MCF 10A (cell line): Measurements from ENCODE around the gene CYB5RL. TPM values are rescaled to one million over a fixed set of nuclear protein-coding genes. Genes with fewer than 3 reads are reported as not detected.

Experiments
- BruUV-seq: library from RNA; stranded (reverse); fragments of 400-500 nt; replicated peaks from 2 replicates; lab custom pipeline; 2021; lab: Mats Ljungman, UMichigan
- CTCF ChIA-PET: fragments of 300-600 bp; sonication (Branson Sonifier 250); formaldehyde crosslinking; extraction: SDS; loops from one replicate; lab custom pipeline; 2021; ENCODE audit warnings: antibody characterized with exemption, inconsistent platforms; lab: Yijun Ruan, JAX
- POLR2A ChIA-PET: fragments of 300-600, 350-650 bp; sonication (Branson Sonifier 250); formaldehyde crosslinking; extraction: SDS; loops from one replicate; lab custom pipeline; 2020; ENCODE audit warnings: antibody characterized with exemption, inconsistent platforms; lab: Yijun Ruan, JAX
- DNase-seq: peaks from one replicate; pipeline ENCODE4 v3.0.0-alpha.2; 2018; ENCODE audit not compliant: unreplicated experiment
- H3K27ac Mint-ChIP-seq: one replicate; pipeline ENCODE4 v1.8.0; 2022; ENCODE audit warnings: mild to moderate bottlenecking, low read depth, mixed read lengths; ENCODE audit not compliant: unreplicated experiment
- H3K27me3 Mint-ChIP-seq: one replicate; pipeline ENCODE4 v1.8.0; 2022; ENCODE audit warnings: mixed read lengths; ENCODE audit not compliant: insufficient read depth, unreplicated experiment
- H3K36me3 Mint-ChIP-seq: one replicate; pipeline ENCODE4 v1.8.0; 2022; ENCODE audit warnings: mild to moderate bottlenecking, moderate library complexity, mixed read lengths; ENCODE audit not compliant: insufficient read depth, unreplicated experiment
- H3K4me1 Mint-ChIP-seq: one replicate; pipeline ENCODE4 v1.8.0; 2022; ENCODE audit warnings: mixed read lengths; ENCODE audit not compliant: insufficient read depth, unreplicated experiment
- H3K4me3 Mint-ChIP-seq: one replicate; pipeline ENCODE4 v1.8.0; 2022; ENCODE audit warnings: mild to moderate bottlenecking, moderate library complexity, mixed read lengths; ENCODE audit not compliant: unreplicated experiment
- H3K9me3 Mint-ChIP-seq: one replicate; pipeline ENCODE4 v1.8.0; 2022; ENCODE audit warnings: mixed read lengths; ENCODE audit not compliant: unreplicated experiment
- CTCF ChIP-seq: fragments of 200-600 bp; IDR thresholded peaks from one replicate; pipeline ENCODE4 v1.8.0; 2022; ENCODE audit warnings: antibody characterized with exemption, mild to moderate bottlenecking; ENCODE audit not compliant: unreplicated experiment
- intact Hi-C: fragments of 100-400 bp; cut with micrococcal nuclease; formaldehyde crosslinking; loops from 2 replicates; pipeline ENCODE4 v1.14.1; 2022
- total RNA-seq: library from RNA; stranded (reverse); gene quantifications from 2 replicates; pipeline ENCODE4 v1.2.3, GENCODE V29; 2022

Gene CYB5RL
- total RNA-seq, 1 experiment from 2014 or later, result 4.6 TPM

GRCh38 chr1:54178296-54179070 is 21.3 kb downstream of the CYB5RL start:
- intact Hi-C loops, result no loop called here
- DNase-seq, result no peak
- H3K4me1 Mint-ChIP-seq, result no peaks in the 10 kb centered on the region
- no peak overlapping the region for H3K27ac Mint-ChIP-seq
- ChIA-PET CTCF (no interaction called here), POLR2A (no interaction called here)
- no peak overlapping the region for H3K4me3 Mint-ChIP-seq
- no peaks in the 10 kb centered on the region for H3K36me3 Mint-ChIP-seq
- H3K9me3 Mint-ChIP-seq, result no peaks in the 10 kb centered on the region
- no TSS peak for BruUV-seq
- TF ChIP-seq CTCF, result no peak
- no peaks in the 10 kb centered on the region for H3K27me3 Mint-ChIP-seq

DNA sequence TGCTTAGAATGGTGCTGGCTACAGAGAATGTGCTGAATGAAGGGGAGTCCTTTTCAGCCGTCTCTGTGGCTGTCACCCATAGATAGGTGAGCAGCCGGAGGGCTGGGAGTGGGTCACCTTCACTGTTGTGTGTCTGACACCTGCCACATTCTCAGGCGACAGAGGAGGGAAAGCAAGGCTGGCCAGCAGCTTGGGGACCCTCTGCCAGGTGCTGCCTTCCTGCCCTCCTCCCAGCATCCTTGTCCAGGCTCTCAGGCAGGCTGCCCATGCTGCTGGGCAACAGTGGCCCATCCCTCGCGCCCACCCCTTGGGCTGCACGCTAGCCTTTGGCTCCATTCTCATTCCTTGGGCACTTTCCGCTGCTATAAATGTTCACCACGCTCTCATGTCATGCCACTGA is 22.1 kb downstream of the CYB5RL start:
- Mint-ChIP-seq H3K4me3 (no peak overlapping the region), H3K36me3 (no peaks in the 10 kb centered on the region), H3K4me1 (no peaks in the 10 kb centered on the region), H3K27ac (no peak overlapping the region), H3K9me3 (no peaks in the 10 kb centered on the region), H3K27me3 (no peaks in the 10 kb centered on the region)
- CTCF ChIA-PET, result no interaction called here
- no TSS peak for BruUV-seq
- DNase-seq, result no peak
- no peak for TF ChIP-seq CTCF
- intact Hi-C loops, result no loop called here
- POLR2A ChIA-PET, result no interaction called here

GRCh38 chr1:54176621-54177327 is 23.1 kb downstream of the CYB5RL start:
- Mint-ChIP-seq H3K4me1 (no peaks in the 10 kb centered on the region), H3K36me3 (no peaks in the 10 kb centered on the region), H3K27ac (no peak overlapping the region), H3K4me3 (no peak overlapping the region), H3K27me3 (no peaks in the 10 kb centered on the region), H3K9me3 (no peaks in the 10 kb centered on the region)
- no TSS peak for BruUV-seq
- intact Hi-C loops, result no loop called here
- ChIA-PET POLR2A (interaction anchor here (0.8 kb wide), 1 partner anchor 23 kb away, joined by 3 read pairs; the partner anchor contains the start of genes CYB5RL and MRPL37), CTCF (interaction anchor here (1.0 kb wide), 1 partner anchor 105 kb away, joined by 5 read pairs; no protein-coding TSS in a partner anchor)
- DNase-seq, result no peak
- no peak for TF ChIP-seq CTCF

- CTCF ChIA-PET, result interaction anchor here (0.6 kb wide), 1 partner anchor 10 kb away, joined by 3 read pairs; no protein-coding TSS in a partner anchor
- H3K27me3 Mint-ChIP-seq, result no peaks in the 10 kb centered on the region
- no TSS peak for BruUV-seq
- no peak overlapping the region for H3K4me3 Mint-ChIP-seq
- DNase-seq, result no peak
- H3K27ac Mint-ChIP-seq, result no peak overlapping the region
- POLR2A ChIA-PET, result no interaction called here
- H3K4me1 Mint-ChIP-seq, result peaks cover 5% of the 10 kb centered on the region
- H3K9me3 Mint-ChIP-seq, result no peaks in the 10 kb centered on the region
- intact Hi-C loops, result no loop called here
- TF ChIP-seq CTCF, result no peak
- no peaks in the 10 kb centered on the region for H3K36me3 Mint-ChIP-seq
Observed at GRCh38 chr1:54174106-54174505, 25.7 kb downstream of the CYB5RL start.
